IPS-20b (cell line): ENCODE results near the gene LILRB5.
"Not testable (repeated sequence)": the region's sequence is repeated elsewhere in the genome, so short reads cannot be mapped to it uniquely, and the experiment has no call there.

ENCODE experiments used
- H3K27ac ChIP-seq: one replicate; pipeline ENCODE4 v1.5.1; 2013; ENCODE audit warnings: low read length
- H3K27me3 ChIP-seq: 2 replicates; pipeline ENCODE4 v1.6.1; 2013; ENCODE audit warnings: mild to moderate bottlenecking, low read length, inconsistent platforms; ENCODE audit not compliant: insufficient read depth
- H3K36me3 ChIP-seq: 2 replicates; pipeline ENCODE4 v1.6.1; 2013; ENCODE audit warnings: low read depth, mild to moderate bottlenecking, inconsistent platforms, low read length, moderate library complexity; ENCODE audit not compliant: insufficient read depth
- H3K4me1 ChIP-seq: 2 replicates; pipeline ENCODE4 v1.6.1; 2013; ENCODE audit warnings: mild to moderate bottlenecking, control low read depth, inconsistent platforms, low read length, moderate library complexity; ENCODE audit not compliant: insufficient read depth
- H3K4me3 ChIP-seq: 2 replicates; pipeline ENCODE4 v1.5.1; 2013; ENCODE audit warnings: mild to moderate bottlenecking, low read length, inconsistent platforms
- H3K9ac ChIP-seq: 2 replicates; pipeline ENCODE4 v1.6.1; 2013; ENCODE audit warnings: low read depth, mild to moderate bottlenecking, inconsistent platforms, low read length, moderate library complexity
- H3K9me3 ChIP-seq: 2 replicates; pipeline ENCODE4 v1.6.1; 2013; ENCODE audit warnings: mild to moderate bottlenecking, low read depth, low read length, inconsistent platforms; ENCODE audit not compliant: insufficient read depth

LILRB5 gene

DNA sequence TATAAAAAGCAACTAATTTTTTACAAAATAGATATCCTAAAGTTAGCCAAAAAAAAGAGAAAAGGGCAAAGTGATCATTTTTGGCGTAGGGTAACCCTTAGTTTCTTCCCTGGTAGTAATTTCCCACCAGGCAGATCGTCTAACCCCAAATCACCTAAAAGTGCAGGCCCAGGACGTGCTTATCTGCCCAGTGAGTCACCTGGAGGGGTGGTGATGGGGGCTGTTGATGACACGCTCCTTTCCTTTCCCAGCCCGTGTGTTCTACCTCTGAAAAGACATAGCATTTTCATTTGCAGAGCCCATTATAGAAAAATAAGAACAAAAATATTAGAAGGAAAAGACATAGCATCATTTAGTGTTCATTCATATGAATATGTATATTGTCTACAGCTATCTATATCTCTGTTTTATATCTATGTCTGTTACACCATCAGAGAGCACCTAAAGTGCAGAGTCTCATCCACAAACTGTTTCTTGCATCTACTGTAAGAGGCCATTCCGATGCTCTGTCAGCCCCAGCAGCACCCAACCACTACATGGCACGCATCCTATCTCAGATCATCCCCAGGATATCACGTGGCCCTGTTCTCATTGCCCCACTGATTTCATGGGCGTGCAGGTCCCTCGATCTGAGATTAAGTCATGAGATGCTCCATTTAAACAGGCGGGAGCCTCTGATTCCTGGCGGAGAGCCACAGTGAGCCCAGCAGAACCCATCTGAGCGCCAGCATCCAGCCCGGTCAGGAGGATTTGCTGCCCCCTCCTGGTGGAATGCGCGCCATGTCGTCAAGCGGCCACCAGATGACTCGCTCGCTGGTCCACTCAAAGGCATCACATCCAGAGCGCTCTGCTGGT is 25.8 kb downstream of the LILRB5 start:
- no peaks in the 10 kb centered on the region for H3K36me3 ChIP-seq
- no peak overlapping the region for H3K27ac ChIP-seq
- peaks cover 7% of the 10 kb centered on the region for H3K9me3 ChIP-seq
- H3K27me3 ChIP-seq: peaks cover 41% of the 10 kb centered on the region
- H3K4me3 ChIP-seq: no peak overlapping the region
- H3K4me1 ChIP-seq: no peaks in the 10 kb centered on the region
- H3K9ac ChIP-seq: no peak overlapping the region

DNA sequence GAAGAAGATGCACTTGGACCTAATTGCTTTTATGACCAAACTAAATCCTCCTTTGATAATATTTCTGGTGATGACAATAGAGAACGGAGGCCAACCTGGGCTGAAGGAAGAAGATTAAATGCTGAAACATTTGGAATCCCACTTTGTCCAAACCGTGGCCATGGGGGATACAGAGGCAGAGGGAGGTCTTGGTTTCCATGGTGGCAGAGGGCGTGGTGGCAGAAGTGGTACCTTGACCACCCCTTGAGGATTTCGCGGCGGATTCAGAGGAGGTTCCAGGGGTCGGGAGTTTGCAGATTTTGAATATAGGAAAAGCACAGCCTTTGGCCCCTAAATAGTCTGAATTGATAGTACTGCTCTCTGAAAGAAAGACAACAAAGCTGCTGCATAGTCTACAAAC is 27.0 kb downstream of the LILRB5 start:
- Histone ChIP-seq H3K27me3 (peaks cover 44% of the 10 kb centered on the region), H3K9ac (no peak overlapping the region), H3K4me1 (no peaks in the 10 kb centered on the region), H3K36me3 (no peaks in the 10 kb centered on the region), H3K4me3 (no peak overlapping the region), H3K9me3 (peaks cover 7% of the 10 kb centered on the region), H3K27ac (no peak overlapping the region)

DNA sequence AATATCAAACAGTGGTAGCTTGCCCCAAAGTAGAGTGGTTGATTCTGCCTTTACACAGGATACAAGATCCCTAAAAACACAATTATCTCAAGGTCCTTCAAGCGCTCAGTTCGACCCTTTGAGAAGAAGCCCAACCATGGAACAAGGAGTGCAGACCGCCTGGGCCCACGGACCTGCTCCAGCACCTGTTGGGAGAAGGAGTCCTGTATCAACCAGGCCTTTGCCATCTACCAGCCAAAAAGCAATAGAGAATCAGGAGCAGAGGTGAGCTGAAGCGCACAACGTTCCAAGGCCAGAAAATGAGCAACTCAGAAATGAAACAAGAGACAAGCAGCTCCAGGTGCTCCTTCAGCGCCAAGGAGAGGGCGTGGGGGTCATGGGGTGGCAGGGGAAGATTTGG is 27.9 kb downstream of the LILRB5 start:
- no peaks in the 10 kb centered on the region for H3K36me3 ChIP-seq
- H3K27ac ChIP-seq: no peak overlapping the region
- H3K9ac ChIP-seq: no peak overlapping the region
- H3K27me3 ChIP-seq: peaks cover 40% of the 10 kb centered on the region
- H3K9me3 ChIP-seq: peaks cover 5% of the 10 kb centered on the region; the same call in 1 of the 2 replicates
- no peak overlapping the region for H3K4me3 ChIP-seq
- H3K4me1 ChIP-seq: no peaks in the 10 kb centered on the region

- not testable (repeated sequence) for H3K36me3 ChIP-seq, H3K4me1 ChIP-seq, H3K4me3 ChIP-seq, H3K27ac ChIP-seq, H3K9ac ChIP-seq, H3K27me3 ChIP-seq, H3K9me3 ChIP-seq
These were observed 32.5 kb downstream of the LILRB5 start for GRCh38 chr19:54224619-54225018.

- H3K36me3 ChIP-seq, H3K27ac ChIP-seq, H3K27me3 ChIP-seq, H3K4me3 ChIP-seq, H3K9me3 ChIP-seq, H3K9ac ChIP-seq, H3K4me1 ChIP-seq: not testable (repeated sequence)
These were observed 33.2 kb downstream of the LILRB5 start for GRCh38 chr19:54223937-54224281.

DNA sequence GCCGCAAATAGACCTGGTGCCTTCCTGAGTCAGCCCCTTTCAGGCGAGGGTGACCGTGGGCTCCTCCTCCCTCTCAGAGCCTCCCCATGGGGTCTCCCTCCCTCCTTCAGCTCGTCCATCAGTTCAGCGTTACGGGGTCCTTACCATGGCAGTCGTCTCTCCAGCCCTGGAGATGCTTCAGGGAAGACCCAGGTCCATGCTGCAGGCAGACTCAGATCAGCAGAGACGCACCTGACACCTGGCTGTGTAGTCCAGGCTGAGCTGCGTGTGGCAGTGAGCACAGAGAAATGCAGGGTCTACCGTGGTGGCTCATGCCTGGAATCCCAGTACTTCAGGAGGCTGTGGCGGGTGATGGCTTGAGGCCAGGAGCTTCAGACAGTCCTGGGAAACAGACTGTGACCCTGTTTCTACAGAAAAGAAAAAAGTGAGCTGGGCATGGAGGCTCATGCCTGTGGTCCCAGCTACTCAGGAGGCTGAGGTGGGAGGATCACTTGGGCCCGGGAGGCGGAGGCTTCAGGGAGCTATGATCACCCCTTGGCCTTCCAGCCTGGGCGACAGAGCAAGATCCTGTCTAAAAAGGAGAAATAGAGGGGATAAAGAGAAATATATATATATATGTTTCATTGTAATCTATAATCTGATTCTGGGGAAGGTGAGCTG is 33.7 kb downstream of the LILRB5 start:
- not testable (repeated sequence) for H3K9me3 ChIP-seq, H3K27me3 ChIP-seq, H3K27ac ChIP-seq, H3K4me1 ChIP-seq, H3K36me3 ChIP-seq, H3K9ac ChIP-seq, H3K4me3 ChIP-seq

DNA sequence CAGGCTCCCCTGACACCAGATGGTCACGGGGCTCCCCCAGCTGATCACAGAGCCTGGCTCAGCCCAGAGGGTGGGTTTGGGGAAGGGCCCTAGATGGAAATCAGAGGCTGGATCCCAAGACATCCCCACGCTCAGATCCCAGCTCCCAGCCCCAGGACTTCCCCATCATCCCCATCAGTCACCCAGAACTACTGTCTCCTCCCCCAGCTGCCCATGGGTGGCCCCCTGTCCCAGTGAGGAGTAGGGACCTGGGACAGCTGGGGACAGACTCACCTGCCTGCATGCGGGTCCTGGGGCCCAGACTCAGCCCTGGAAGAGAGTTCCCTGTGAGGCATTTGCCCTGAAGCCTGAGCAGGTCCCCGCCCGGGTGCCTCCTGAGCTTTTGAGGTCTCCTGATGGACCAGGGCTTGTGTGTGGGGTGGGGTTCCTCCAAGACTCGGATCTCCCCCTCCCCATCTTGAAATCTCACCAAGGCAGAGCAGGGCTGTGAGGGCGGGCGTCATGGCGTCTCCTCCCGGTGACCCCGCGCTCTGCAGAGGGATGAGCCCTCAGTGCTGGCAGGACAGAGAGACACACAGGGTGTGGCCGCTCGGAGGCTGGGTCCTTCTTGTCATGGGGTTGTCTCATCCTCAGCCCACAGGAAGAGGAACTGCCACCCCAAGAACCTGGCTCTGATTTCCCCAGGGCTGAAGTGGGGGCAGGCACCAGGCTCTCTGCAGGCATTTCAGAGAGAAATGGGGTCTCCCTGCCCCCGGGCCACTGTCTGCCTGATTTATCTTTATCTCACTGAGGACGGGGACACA is 34.4 kb downstream of the LILRB5 start, which contains the start of gene LILRB3:
Gene LILRB3, minus strand, starts transcription at position 534 of the 803 bp plus-strand sequence. Its CDS starts 31 bp downstream, at position 503.
- not testable (repeated sequence) for H3K9me3 ChIP-seq, H3K4me3 ChIP-seq, H3K36me3 ChIP-seq, H3K27ac ChIP-seq, H3K27me3 ChIP-seq, H3K9ac ChIP-seq, H3K4me1 ChIP-seq

- H3K4me3 ChIP-seq, H3K27ac ChIP-seq, H3K4me1 ChIP-seq: not testable (repeated sequence)
These were observed 35.1 kb downstream of the LILRB5 start for GRCh38 chr19:54221947-54222346.

GRCh38 chr19:54219702-54220101 is 37.4 kb downstream of the LILRB5 start:
- H3K9ac ChIP-seq, H3K9me3 ChIP-seq, H3K4me3 ChIP-seq, H3K36me3 ChIP-seq, H3K27me3 ChIP-seq, H3K27ac ChIP-seq, H3K4me1 ChIP-seq: not testable (repeated sequence)

More at GRCh38 chr19:54221947-54222346, 35.1 kb downstream of the LILRB5 start:
- H3K36me3 ChIP-seq, H3K9me3 ChIP-seq, H3K9ac ChIP-seq, H3K27me3 ChIP-seq: not testable (repeated sequence)

- no peaks in the 10 kb centered on the region for H3K9me3 ChIP-seq
- no peak overlapping the region for H3K9ac ChIP-seq
- peaks cover 5% of the 10 kb centered on the region; the same call in 1 of the 2 replicates for H3K36me3 ChIP-seq
- no peak overlapping the region for H3K4me3 ChIP-seq
- H3K4me1 ChIP-seq: no peaks in the 10 kb centered on the region
- H3K27ac ChIP-seq: no peak overlapping the region
- no peaks in the 10 kb centered on the region for H3K27me3 ChIP-seq
These were observed 38.0 kb downstream of the LILRB5 start for GRCh38 chr19:54218960-54219661.

- Histone ChIP-seq H3K4me3 (no peak overlapping the region), H3K27ac (no peak overlapping the region), H3K9ac (no peak overlapping the region), H3K27me3 (no peaks in the 10 kb centered on the region), H3K9me3 (no peaks in the 10 kb centered on the region), H3K4me1 (no peaks in the 10 kb centered on the region), H3K36me3 (peaks cover 5% of the 10 kb centered on the region; the same call in 1 of the 2 replicates)
These were observed 38.8 kb downstream of the LILRB5 start for GRCh38 chr19:54218259-54218658.
